ENCODE results near the gene PLAC1. TPM values are rescaled to one million over a fixed set of nuclear protein-coding genes. Genes with fewer than 3 reads are reported as not detected.

The PLAC1 gene
- total RNA-seq, 1 donor from 2014 or later, result not detected

- Mint-ChIP-seq H3K9me3 (no peaks in the 10 kb centered on the region), H3K27ac (no peak overlapping the region), H3K27me3 (ENCODE audit: low read depth) (peaks cover 9% of the 10 kb centered on the region), H3K4me3 (ENCODE audit: low read depth) (no peak overlapping the region), H3K36me3 (ENCODE audit: low read depth) (no peaks in the 10 kb centered on the region), H3K4me1 (ENCODE audit: low read depth) (no peaks in the 10 kb centered on the region)
- intact Hi-C loops (cut with micrococcal nuclease), result no loop called here
- DNase-seq (ENCODE audit: low spot score), result no peak
Observed at GRCh38 chrX:134660627-134661026, 2.4 kb upstream of the PLAC1 start.

GRCh38 chrX:134659761-134660160 lies 1.5 kb upstream of the PLAC1 start:
- no peak overlapping the region for H3K4me3 Mint-ChIP-seq (ENCODE audit: low read depth)

GRCh38 chrX:134658760-134659023 lies 421 bp upstream of the PLAC1 start:
- Mint-ChIP-seq H3K9me3 (no peaks in the 10 kb centered on the region), H3K4me3 (ENCODE audit: low read depth) (no peak overlapping the region), H3K27ac (no peak overlapping the region), H3K27me3 (ENCODE audit: low read depth) (peaks cover 9% of the 10 kb centered on the region), H3K36me3 (ENCODE audit: low read depth) (no peaks in the 10 kb centered on the region), H3K4me1 (ENCODE audit: low read depth) (peaks cover 8% of the 10 kb centered on the region)
- no peak for DNase-seq (ENCODE audit: low spot score)
- intact Hi-C loops (cut with micrococcal nuclease), result no loop called here

More at GRCh38 chrX:134659761-134660160, 1.5 kb upstream of the PLAC1 start:
- intact Hi-C loops (cut with micrococcal nuclease), result no loop called here
- DNase-seq (ENCODE audit: low spot score), result no peak
- Mint-ChIP-seq H3K27ac (no peak overlapping the region), H3K27me3 (ENCODE audit: low read depth) (peaks cover 9% of the 10 kb centered on the region), H3K9me3 (no peaks in the 10 kb centered on the region), H3K36me3 (ENCODE audit: low read depth) (no peaks in the 10 kb centered on the region), H3K4me1 (ENCODE audit: low read depth) (peaks cover under 1% of the 10 kb centered on the region)

DNA sequence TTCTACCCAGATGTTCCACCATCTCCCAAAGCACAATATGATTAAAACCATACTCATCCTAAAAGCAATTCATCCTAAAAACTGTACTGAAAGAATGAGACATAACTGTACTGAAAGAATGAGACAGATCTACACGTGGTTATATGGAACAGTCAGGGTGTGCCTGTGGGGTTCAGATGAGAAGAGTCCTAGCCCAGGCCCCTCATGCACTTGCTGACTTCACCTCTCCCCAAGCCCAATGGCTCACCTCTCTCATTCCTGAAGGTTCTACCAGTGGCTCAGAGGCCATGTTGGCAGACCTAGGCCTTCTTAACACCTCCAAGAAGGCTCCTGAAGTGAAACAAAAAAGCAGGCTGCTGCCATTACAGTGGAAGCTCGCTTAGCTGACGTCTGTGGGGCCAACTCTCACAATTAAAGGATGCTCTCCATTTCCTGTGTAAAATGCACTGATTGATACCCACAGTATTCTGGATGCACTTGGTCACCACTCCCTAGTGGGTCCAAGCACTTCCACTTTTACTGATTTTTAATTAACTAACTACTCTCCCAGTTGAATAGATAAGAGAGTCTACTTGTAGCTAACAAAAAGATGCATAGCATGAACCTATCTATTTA lies 3.8 kb downstream of the PLAC1 start:
- Mint-ChIP-seq H3K27me3 (ENCODE audit: low read depth) (no peaks in the 10 kb centered on the region), H3K9me3 (no peaks in the 10 kb centered on the region), H3K36me3 (ENCODE audit: low read depth) (no peaks in the 10 kb centered on the region), H3K4me3 (ENCODE audit: low read depth) (no peak overlapping the region), H3K27ac (no peak overlapping the region), H3K4me1 (ENCODE audit: low read depth) (peaks cover 8% of the 10 kb centered on the region)
- intact Hi-C loops (cut with micrococcal nuclease), result loop anchor here (1.0 kb wide), 1 partner anchor 32 kb away; no protein-coding TSS in a partner anchor
- DNase-seq (ENCODE audit: low spot score), result no peak

- Mint-ChIP-seq H3K36me3 (ENCODE audit: low read depth) (no peaks in the 10 kb centered on the region), H3K9me3 (no peaks in the 10 kb centered on the region), H3K27ac (no peak overlapping the region), H3K27me3 (ENCODE audit: low read depth) (no peaks in the 10 kb centered on the region), H3K4me1 (ENCODE audit: low read depth) (peaks cover 8% of the 10 kb centered on the region), H3K4me3 (ENCODE audit: low read depth) (no peak overlapping the region)
- intact Hi-C loops (cut with micrococcal nuclease), result loop anchor here (1.0 kb wide), 1 partner anchor 32 kb away; no protein-coding TSS in a partner anchor
- no peak for DNase-seq (ENCODE audit: low spot score)
Observed at GRCh38 chrX:134653835-134654234, 4.4 kb downstream of the PLAC1 start.

DNA sequence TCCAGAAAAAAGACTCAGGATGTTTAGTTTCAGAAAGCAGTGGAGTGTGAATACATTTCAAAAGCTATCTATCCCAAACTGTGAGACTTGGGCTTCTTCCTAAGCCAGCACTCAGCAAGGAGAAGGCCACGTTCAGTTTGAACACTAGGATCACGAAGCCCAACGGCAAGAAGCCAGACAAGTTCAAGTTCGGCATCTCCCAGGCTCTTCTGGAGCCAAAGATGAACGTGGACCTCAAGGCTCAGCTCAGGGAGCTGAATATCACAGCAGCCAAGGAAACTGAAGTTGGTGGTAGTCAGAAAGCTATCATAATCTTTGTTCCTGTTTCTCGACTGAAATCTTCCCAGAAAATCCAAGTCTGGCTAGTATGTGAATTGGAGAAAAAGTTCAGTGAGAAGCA lies 7.6 kb downstream of the PLAC1 start:
- no peak for DNase-seq (ENCODE audit: low spot score)
- Mint-ChIP-seq H3K4me1 (ENCODE audit: low read depth) (peaks cover 8% of the 10 kb centered on the region), H3K27me3 (ENCODE audit: low read depth) (peaks cover 6% of the 10 kb centered on the region), H3K36me3 (ENCODE audit: low read depth) (no peaks in the 10 kb centered on the region), H3K4me3 (ENCODE audit: low read depth) (no peak overlapping the region), H3K9me3 (no peaks in the 10 kb centered on the region), H3K27ac (no peak overlapping the region)
- intact Hi-C loops (cut with micrococcal nuclease), result no loop called here

DNA sequence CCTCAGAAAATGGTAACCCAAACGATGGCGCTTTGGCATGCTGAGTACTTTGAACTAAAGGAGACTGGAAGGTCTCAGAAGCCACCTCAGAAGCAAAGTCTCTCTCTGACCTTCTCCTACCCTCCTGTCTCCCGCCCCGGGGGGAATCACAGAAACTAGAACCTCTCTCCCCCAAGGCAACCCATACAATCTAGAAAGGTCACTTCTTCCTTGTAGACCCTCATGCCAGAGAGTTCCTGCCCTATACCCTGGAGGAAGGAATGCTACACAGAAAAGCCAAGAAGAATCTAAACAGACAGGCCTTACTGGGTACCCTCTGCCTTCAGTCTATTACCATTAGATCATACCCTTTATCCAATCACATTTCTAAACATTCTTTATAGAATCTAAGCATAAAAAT lies 8.5 kb downstream of the PLAC1 start:
- H3K36me3 Mint-ChIP-seq (ENCODE audit: low read depth), result no peaks in the 10 kb centered on the region
- intact Hi-C loops (cut with micrococcal nuclease), result no loop called here
- H3K4me1 Mint-ChIP-seq (ENCODE audit: low read depth), result peaks cover 7% of the 10 kb centered on the region
- H3K9me3 Mint-ChIP-seq, result no peaks in the 10 kb centered on the region
- no peak for DNase-seq (ENCODE audit: low spot score)
- H3K4me3 Mint-ChIP-seq (ENCODE audit: low read depth), result no peak overlapping the region
- H3K27ac Mint-ChIP-seq, result no peak overlapping the region
- H3K27me3 Mint-ChIP-seq (ENCODE audit: low read depth), result peaks cover 14% of the 10 kb centered on the region

GRCh38 chrX:134647477-134647877 lies 10.8 kb downstream of the PLAC1 start:
- Mint-ChIP-seq H3K27me3 (ENCODE audit: low read depth) (peaks cover 21% of the 10 kb centered on the region), H3K36me3 (ENCODE audit: low read depth) (no peaks in the 10 kb centered on the region), H3K4me1 (ENCODE audit: low read depth) (no peaks in the 10 kb centered on the region), H3K27ac (no peak overlapping the region), H3K4me3 (ENCODE audit: low read depth) (no peak overlapping the region), H3K9me3 (no peaks in the 10 kb centered on the region)
- no peak for DNase-seq (ENCODE audit: low spot score)
- intact Hi-C loops (cut with micrococcal nuclease), result no loop called here

DNA sequence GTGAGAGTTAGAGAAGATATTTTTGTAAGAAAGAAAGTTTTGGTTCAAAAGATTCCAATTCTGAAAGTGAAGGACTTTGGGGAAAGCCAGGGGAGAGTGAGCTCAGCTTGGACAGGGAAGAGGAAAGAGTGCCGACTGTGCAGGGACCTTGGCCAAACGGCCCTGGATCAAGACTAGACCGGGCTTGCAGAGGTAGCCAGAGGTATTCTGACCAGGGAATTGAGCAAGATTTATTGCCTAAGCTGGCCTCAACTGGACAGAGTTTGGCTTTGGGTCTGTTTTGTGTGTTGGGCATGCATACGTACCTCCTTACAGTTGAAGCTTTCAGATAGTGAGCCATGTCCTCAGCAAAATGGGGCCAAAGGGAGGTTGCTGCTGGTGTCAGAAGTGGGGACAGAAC lies 11.6 kb downstream of the PLAC1 start:
- Mint-ChIP-seq H3K4me3 (ENCODE audit: low read depth) (no peak overlapping the region), H3K36me3 (ENCODE audit: low read depth) (no peaks in the 10 kb centered on the region), H3K9me3 (no peaks in the 10 kb centered on the region), H3K27me3 (ENCODE audit: low read depth) (peaks cover 22% of the 10 kb centered on the region), H3K4me1 (ENCODE audit: low read depth) (peaks cover 1% of the 10 kb centered on the region), H3K27ac (no peak overlapping the region)
- intact Hi-C loops (cut with micrococcal nuclease), result no loop called here
- no peak for DNase-seq (ENCODE audit: low spot score)

GRCh38 chrX:134645936-134646543 lies 12.2 kb downstream of the PLAC1 start:
- DNase-seq (ENCODE audit: low spot score), result no peak
- Mint-ChIP-seq H3K36me3 (ENCODE audit: low read depth) (no peaks in the 10 kb centered on the region), H3K4me3 (ENCODE audit: low read depth) (no peak overlapping the region), H3K9me3 (no peaks in the 10 kb centered on the region), H3K27me3 (ENCODE audit: low read depth) (peaks cover 25% of the 10 kb centered on the region), H3K4me1 (ENCODE audit: low read depth) (peaks cover 6% of the 10 kb centered on the region), H3K27ac (no peak overlapping the region)
- intact Hi-C loops (cut with micrococcal nuclease), result no loop called here

DNA sequence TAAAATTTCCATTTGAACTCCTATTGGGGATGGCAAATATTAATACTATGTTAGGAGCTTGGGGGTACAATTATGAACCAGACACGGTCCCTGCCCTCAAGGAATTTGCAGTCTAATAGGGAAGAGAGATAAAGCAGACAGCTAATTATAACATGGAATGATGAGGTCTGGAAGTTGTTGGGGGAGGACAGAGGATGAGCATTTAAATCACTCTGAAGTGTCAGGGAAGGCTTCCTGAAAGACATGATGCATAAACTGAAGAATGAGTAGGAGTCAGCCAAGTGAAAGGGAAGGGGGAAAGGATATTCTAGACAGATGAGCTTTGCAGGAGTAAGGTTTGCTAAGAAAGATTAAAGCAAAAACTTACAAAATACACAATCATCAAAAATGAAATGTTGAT lies 15.9 kb downstream of the PLAC1 start:
- intact Hi-C loops (cut with micrococcal nuclease), result no loop called here
- peaks cover 25% of the 10 kb centered on the region for H3K27me3 Mint-ChIP-seq (ENCODE audit: low read depth)
- no peak for DNase-seq (ENCODE audit: low spot score)
- no peak overlapping the region for H3K27ac Mint-ChIP-seq
- peaks cover 6% of the 10 kb centered on the region for H3K4me1 Mint-ChIP-seq (ENCODE audit: low read depth)
- H3K9me3 Mint-ChIP-seq, result no peaks in the 10 kb centered on the region
- H3K36me3 Mint-ChIP-seq (ENCODE audit: low read depth), result no peaks in the 10 kb centered on the region
- H3K4me3 Mint-ChIP-seq (ENCODE audit: low read depth), result no peak overlapping the region

DNA sequence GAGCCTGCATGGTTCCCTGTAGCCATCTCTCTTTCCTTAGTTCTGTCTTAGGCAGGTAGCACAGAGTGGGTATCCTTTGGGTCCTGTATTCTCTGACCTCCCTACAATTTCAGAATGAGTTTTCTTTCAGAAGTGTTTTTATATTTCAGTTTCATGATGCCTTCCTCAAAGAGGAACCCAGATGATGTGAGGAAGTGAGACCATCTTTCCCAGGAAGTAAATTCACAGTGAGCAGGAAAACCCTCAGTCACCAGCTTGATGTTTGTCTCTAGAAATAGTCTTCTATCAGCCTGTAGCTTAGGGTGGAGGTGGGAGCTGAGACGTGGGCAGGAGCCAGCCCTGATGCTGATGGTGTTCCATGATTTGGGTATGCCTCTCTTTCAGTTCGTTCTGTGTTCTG lies 16.9 kb downstream of the PLAC1 start:
- Mint-ChIP-seq H3K4me1 (ENCODE audit: low read depth) (peaks cover 6% of the 10 kb centered on the region), H3K27ac (no peak overlapping the region), H3K4me3 (ENCODE audit: low read depth) (no peak overlapping the region), H3K36me3 (ENCODE audit: low read depth) (no peaks in the 10 kb centered on the region), H3K27me3 (ENCODE audit: low read depth) (peaks cover 23% of the 10 kb centered on the region), H3K9me3 (no peaks in the 10 kb centered on the region)
- DNase-seq (ENCODE audit: low spot score), result no peak
- intact Hi-C loops (cut with micrococcal nuclease), result no loop called here

- intact Hi-C loops (cut with micrococcal nuclease), result no loop called here
- no peaks in the 10 kb centered on the region for H3K9me3 Mint-ChIP-seq
- no peak overlapping the region for H3K27ac Mint-ChIP-seq
- peaks cover 6% of the 10 kb centered on the region for H3K4me1 Mint-ChIP-seq (ENCODE audit: low read depth)
- DNase-seq (ENCODE audit: low spot score), result no peak
- no peaks in the 10 kb centered on the region for H3K36me3 Mint-ChIP-seq (ENCODE audit: low read depth)
- H3K4me3 Mint-ChIP-seq (ENCODE audit: low read depth), result no peak overlapping the region
- peaks cover 21% of the 10 kb centered on the region for H3K27me3 Mint-ChIP-seq (ENCODE audit: low read depth)
Observed at GRCh38 chrX:134640914-134641313, 17.4 kb downstream of the PLAC1 start.

DNA sequence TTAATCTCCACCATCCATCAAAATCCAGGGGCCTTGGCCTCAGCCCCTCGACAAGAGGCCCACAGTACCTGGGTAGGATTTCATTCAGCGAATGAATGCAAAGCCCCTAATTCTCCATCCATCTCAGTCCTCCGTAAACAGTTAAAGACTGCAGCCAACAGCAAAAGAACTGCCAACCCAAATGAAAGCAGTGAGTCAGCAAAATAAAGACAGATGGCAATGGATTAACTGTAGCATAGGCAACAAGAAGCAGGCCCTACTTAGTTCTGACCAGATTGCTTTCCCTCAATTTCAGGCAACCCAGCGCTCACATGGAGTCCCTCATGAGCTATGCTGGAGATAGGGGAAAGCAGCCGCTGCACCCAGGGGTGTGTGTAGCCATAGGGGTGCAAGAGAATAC lies 21.4 kb downstream of the PLAC1 start:
- Mint-ChIP-seq H3K27ac (no peak overlapping the region), H3K36me3 (ENCODE audit: low read depth) (no peaks in the 10 kb centered on the region), H3K4me3 (ENCODE audit: low read depth) (no peak overlapping the region), H3K4me1 (ENCODE audit: low read depth) (peaks cover 15% of the 10 kb centered on the region), H3K9me3 (peaks cover 4% of the 10 kb centered on the region), H3K27me3 (ENCODE audit: low read depth) (peaks cover 6% of the 10 kb centered on the region)
- DNase-seq (ENCODE audit: low spot score), result no peak
- intact Hi-C loops (cut with micrococcal nuclease), result no loop called here
